Ascending aorta (tissue), 2 donors: ENCODE measurements around the gene INAFM1. TPM values are rescaled to one million over a fixed set of nuclear protein-coding genes. Genes with fewer than 3 reads are reported as not detected.
A peak's percentile ranks its signal among the peaks of the same experiment; 100 is the strongest.

Experiments used
- DNase-seq, 2 donors: peaks; one replicate each; pipeline ENCODE4 v3.0.0-alpha.2; 2019; ENCODE audit warnings: low spot score in 2 of 2
- H3K27ac ChIP-seq, 2 donors: fragments of 200-600 bp; sonication (generic); one replicate each; pipeline ENCODE4 v1.5.1; 2016 to 2017; ENCODE audit warnings: mild to moderate bottlenecking in 1 of 2
- H3K27me3 ChIP-seq: fragments of 200-600 bp; sonication (generic); one replicate; pipeline ENCODE4 v1.5.1; 2017
- H3K36me3 ChIP-seq, 2 donors: fragments of 200-600 bp; sonication (generic); one replicate each; pipeline ENCODE4 v1.5.1; 2016
- H3K4me1 ChIP-seq, 2 donors: fragments of 200-600 bp; sonication (generic); one replicate each; pipeline ENCODE4 v1.5.1; 2016 to 2017; ENCODE audit warnings: mild to moderate bottlenecking in 1 of 2
- H3K4me3 ChIP-seq, 2 donors: fragments of 200-600 bp; sonication (generic); one replicate each; pipeline ENCODE4 v1.5.1; 2016 to 2017; ENCODE audit warnings: mild to moderate bottlenecking in 1 of 2
- H3K9me3 ChIP-seq, 2 donors: fragments of 200-600 bp; sonication (generic); one replicate each; pipeline ENCODE4 v1.5.1; 2016
- CTCF ChIP-seq, 3 experiments: fragments of 200-600 bp in 2 of 3; fragments of 450-650 bp in 1 of 3; sonication (generic) in 2 of 3; IDR thresholded peaks; one replicate each; pipeline ENCODE4 v1.5.1; 2016 to 2019; ENCODE audit warnings: antibody characterized with exemption in 3 of 3, mild to moderate bottlenecking in 1 of 3, moderate library complexity in 1 of 3
- intact Hi-C: fragments of 100-400 bp; cut with DNase I; formaldehyde crosslinking; loops from one replicate; pipeline ENCODE4 v1.15.1; 2023
- total RNA-seq: library from RNA; depleted of rRNA; stranded (reverse); fragments of >200 nt; gene quantifications from one replicate; pipeline ENCODE4 v1.1.0, GENCODE V29; 2016

Gene INAFM1
- 33.7 TPM for total RNA-seq

GRCh38 chr19:47274071-47274890, at the start of gene INAFM1:
Gene INAFM1 (plus strand): TSS chr19:47274885. CDS start chr19:47274920, 35 bp downstream.
- intact Hi-C loops, result loop anchor here (1.0 to 10.0 kb wide), 3 partner anchors 17 to 331 kb away; partner anchors contain the start of genes BBC3 and BICRA
- peak; percentile 87 to 98 for DNase-seq
- no peak for TF ChIP-seq CTCF (IDR thresholded peaks at IDR 0.05)
- no peaks in the 10 kb centered on the region for H3K27me3 ChIP-seq
- peak within 1 kb of the TSS; percentile 99 for H3K27ac ChIP-seq
- H3K36me3 ChIP-seq, result peaks cover 17 to 26% of the 10 kb centered on the region in 2 donors
- H3K9me3 ChIP-seq, result no peaks in the 10 kb centered on the region
- H3K4me3 ChIP-seq, result peak within 1 kb of the TSS; percentile 77 to 87
- peaks cover 7 to 40% of the 10 kb centered on the region in 2 donors for H3K4me1 ChIP-seq

- H3K36me3 ChIP-seq, result peaks cover 26 to 31% of the 10 kb centered on the region in 2 donors
- no peaks in the 10 kb centered on the region for H3K9me3 ChIP-seq
- TF ChIP-seq CTCF (IDR thresholded peaks at IDR 0.05), result peak in 2 of 3 experiments; percentile 19 to 77
- H3K27me3 ChIP-seq, result no peaks in the 10 kb centered on the region
- H3K4me3 ChIP-seq, result peak overlapping the region; percentile 88 to 91
- intact Hi-C loops, result loop anchor here (1.0 to 2.0 kb wide), 3 partner anchors 15 to 50 kb away; no protein-coding TSS in a partner anchor
- DNase-seq, result peak in 1 of 2 donors; percentile 92
- peak overlapping the region; percentile 100 for H3K27ac ChIP-seq
- H3K4me1 ChIP-seq, result peaks cover 12 to 24% of the 10 kb centered on the region in 2 donors
Measured at GRCh38 chr19:47225746-47226425, 48.8 kb upstream of the INAFM1 start.

GRCh38 chr19:47226426-47227351, 48.0 kb upstream of the INAFM1 start:
- peak; percentile 86 to 93 for DNase-seq
- H3K9me3 ChIP-seq, result no peaks in the 10 kb centered on the region
- H3K27me3 ChIP-seq, result no peaks in the 10 kb centered on the region
- H3K27ac ChIP-seq, result peak overlapping the region; percentile 100
- no peak for TF ChIP-seq CTCF (IDR thresholded peaks at IDR 0.05)
- peak overlapping the region; percentile 88 to 91 for H3K4me3 ChIP-seq
- intact Hi-C loops, result loop anchor here (1.0 kb wide), 3 partner anchors 18 to 50 kb away; partner anchors contain the start of gene CCDC9
- peaks cover 14 to 29% of the 10 kb centered on the region in 2 donors for H3K4me1 ChIP-seq
- peaks cover 18 to 22% of the 10 kb centered on the region in 2 donors for H3K36me3 ChIP-seq

- H3K4me3 ChIP-seq, result peak overlapping the region; percentile 88 to 91
- H3K9me3 ChIP-seq, result no peaks in the 10 kb centered on the region
- H3K27ac ChIP-seq, result peak overlapping the region; percentile 100
- H3K36me3 ChIP-seq, result peaks cover 11 to 15% of the 10 kb centered on the region in 2 donors
- peak; percentile 82 to 96 for DNase-seq
- no peak for TF ChIP-seq CTCF (IDR thresholded peaks at IDR 0.05)
- H3K4me1 ChIP-seq, result peaks cover 17 to 30% of the 10 kb centered on the region in 2 donors
- H3K27me3 ChIP-seq, result no peaks in the 10 kb centered on the region
- intact Hi-C loops, result loop anchor here (1.0 kb wide), 1 partner anchor 29 kb away; the partner anchor contains the start of gene CCDC9
Measured at GRCh38 chr19:47227352-47228167, 47.1 kb upstream of the INAFM1 start.
